SK-MEL-5 (cell line): ENCODE measurements around the gene MDC1. TPM values are rescaled to one million over a fixed set of nuclear protein-coding genes. Genes with fewer than 3 reads are reported as not detected.

Experiments used
- DNase-seq: peaks from one replicate; pipeline ENCODE4 v3.0.0-alpha.2; 2016; ENCODE audit warnings: low read depth, low spot score
- in situ Hi-C: cut with HindIII; loops from 2 replicates; pipeline ENCODE4 v1.10.0; 2016; ENCODE audit warnings: low sequenced_read_pairs, high pct_unique_total_duplicates, low pct_unique_long_range_greater_than_20kb
- total RNA-seq: library from RNA; depleted of rRNA; stranded (reverse); fragments of >200 nt; shearing (Covaris generic); gene quantifications from 2 replicates; pipeline ENCODE4 v1.2.3, GENCODE V29; 2014

The MDC1 gene
- total RNA-seq, 1 experiment from 2014 or later, result 5.0 TPM

DNA sequence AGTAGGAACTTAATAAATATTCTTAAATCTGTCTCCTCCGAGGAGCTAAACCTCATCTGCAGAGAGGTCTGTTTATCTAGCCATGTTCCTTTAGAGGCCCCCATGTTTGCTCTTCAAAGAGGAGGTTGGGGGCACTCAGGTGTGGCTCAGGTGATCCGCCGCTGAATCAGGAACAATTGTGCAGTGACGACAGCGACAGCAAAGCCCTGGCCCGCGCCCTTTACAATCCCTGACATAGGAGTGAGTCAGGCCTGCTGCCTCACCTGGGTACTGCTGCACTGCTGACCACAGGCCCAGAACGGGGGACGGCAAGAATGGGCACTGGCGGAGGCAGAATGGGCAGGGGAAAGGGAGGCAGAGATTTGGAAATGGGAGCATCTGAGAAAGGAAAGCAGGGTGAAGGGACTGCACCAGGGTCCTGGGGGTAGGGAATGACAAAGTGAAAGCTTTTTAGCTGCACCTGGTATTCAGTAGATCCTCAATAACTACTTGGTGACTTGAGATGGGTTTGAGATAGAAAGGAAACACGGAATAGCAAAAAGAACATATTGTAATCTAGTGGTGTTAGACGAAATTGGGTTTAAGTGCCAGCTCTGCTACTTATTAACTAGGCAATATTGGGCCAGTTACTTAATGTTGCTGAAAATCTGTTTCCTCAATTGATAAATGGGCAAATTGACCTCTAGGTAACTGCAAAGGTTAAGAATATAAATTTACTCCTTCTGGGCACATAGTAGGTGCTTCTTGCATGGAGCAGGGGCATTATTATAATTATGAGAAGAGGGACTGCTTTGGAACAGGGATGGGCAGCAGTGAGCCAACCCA is 32.7 kb upstream of the MDC1 start:
- in situ Hi-C loops, result no loop called here
- no peak for DNase-seq

DNA sequence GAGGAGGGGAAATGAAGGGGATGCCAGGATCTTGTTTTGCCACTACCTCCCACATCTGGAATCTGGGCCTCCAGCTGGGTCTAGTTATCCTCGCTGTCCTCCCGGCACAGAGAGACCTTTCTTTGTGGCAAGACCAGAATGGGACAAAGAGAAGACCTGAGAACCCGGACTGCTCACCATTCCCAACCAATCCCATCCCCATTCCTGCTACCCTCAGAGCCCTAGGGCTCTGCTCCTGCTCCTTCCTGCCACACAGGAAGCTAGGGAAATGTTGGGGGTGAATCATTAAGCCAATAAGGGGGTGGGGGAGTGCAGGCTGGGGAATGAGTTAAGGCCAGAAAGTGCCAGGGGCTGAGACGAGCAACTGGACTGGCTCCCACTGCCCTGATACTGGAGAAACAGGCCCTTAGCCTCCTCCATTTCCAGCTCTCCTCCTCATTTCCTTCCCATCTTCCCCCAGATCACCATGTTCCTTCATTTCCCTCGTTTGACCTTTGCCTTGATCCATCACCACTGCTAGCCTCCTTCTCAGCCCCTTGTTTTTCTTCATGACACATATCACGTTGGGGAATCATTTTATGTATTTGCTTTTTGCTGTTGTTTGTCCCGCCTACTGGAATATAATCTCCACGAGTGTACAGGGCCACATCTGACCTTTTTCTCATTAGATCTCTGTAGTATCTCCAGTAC is 31.9 kb upstream of the MDC1 start:
- peak; percentile 80 for DNase-seq
- in situ Hi-C loops, result no loop called here

DNA sequence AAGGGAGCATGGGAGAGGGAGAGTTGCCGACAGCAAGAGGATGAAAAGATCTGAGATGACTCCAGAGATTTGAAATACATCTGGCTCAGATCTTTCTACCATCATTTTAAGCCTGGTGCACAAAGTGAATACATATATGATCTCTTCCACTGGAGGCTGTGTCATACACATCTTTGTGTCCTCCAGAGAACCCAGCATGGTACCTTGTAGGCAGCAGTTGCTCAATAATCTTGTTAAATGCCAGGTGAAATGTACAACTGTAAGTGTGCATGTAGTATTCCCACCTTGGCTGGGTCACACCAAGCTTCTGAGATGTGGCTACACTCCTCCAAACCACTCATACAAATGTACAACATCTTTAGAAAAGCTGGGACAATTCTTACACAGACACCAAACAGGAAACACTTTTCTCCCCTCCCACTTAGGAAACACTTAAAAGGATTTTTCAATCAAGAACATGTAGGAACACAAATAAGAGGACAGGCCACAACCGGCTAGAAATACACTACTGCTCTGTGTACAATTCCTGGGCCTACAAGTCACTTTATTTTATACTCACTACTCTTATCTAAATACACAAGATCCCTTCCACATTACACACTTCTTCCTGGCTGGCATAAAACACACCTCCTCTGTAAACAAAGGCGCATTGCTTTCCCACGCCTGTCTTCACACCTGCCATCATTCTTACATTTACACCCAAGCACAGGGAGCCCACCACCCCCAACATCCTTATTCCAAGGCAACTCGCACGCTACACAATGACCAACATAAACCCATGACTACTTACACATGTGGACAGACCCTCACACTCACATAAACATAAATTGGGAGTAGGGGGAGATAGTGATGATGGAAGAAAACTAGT is 31.1 kb upstream of the MDC1 start:
- no peak for DNase-seq
- in situ Hi-C loops, result no loop called here

GRCh38 chr6:30747300-30747687 is 30.2 kb upstream of the MDC1 start:
- DNase-seq, result no peak
- in situ Hi-C loops, result no loop called here

DNA sequence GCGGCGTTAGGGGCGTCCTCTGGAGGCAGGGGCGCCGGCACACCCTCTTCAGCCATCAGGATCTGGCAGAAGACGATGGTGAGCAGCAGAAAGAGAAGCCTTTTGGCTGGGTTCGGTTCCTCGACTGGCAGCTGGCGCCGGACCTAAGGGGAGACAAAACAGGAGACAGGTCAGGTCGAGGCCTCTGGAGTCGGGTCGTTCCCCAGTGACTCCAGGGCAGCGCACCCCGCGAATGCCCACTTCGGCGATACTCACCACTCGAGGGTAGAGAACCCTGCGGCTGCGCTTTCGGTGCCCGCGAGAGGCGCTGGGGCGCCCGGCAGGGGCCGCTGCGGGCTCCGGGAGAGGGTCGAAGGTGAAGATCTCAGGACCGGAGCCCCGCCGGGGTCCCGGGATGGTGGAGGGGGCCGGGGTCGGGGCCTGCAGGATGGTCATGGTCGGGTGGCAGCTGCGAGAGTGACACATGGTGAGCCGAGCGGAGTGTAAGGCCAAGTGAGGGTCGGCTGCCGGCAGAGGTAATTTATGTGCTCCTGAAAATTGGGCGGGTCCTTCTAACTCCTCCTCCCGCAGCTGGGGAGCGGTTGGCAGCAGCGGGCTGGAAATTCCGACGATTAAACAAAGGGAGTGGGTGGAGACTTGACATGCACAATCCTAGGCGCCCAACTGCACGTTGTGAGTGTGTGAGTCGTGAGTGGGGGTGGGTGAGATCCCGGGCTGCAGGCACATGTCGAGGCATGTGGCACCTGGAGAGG is 27.1 kb upstream of the MDC1 start, which contains the start of gene IER3:
TSS of gene IER3 (minus strand) at position 494 of the 752 bp plus-strand sequence. CDS start at position 465, 29 bp downstream.
- in situ Hi-C loops, result no loop called here
- peak; percentile 93 for DNase-seq

GRCh38 chr6:30743099-30744053 is 26.3 kb upstream of the MDC1 start:
- in situ Hi-C loops, result no loop called here
- DNase-seq, result peak; percentile 28

DNA sequence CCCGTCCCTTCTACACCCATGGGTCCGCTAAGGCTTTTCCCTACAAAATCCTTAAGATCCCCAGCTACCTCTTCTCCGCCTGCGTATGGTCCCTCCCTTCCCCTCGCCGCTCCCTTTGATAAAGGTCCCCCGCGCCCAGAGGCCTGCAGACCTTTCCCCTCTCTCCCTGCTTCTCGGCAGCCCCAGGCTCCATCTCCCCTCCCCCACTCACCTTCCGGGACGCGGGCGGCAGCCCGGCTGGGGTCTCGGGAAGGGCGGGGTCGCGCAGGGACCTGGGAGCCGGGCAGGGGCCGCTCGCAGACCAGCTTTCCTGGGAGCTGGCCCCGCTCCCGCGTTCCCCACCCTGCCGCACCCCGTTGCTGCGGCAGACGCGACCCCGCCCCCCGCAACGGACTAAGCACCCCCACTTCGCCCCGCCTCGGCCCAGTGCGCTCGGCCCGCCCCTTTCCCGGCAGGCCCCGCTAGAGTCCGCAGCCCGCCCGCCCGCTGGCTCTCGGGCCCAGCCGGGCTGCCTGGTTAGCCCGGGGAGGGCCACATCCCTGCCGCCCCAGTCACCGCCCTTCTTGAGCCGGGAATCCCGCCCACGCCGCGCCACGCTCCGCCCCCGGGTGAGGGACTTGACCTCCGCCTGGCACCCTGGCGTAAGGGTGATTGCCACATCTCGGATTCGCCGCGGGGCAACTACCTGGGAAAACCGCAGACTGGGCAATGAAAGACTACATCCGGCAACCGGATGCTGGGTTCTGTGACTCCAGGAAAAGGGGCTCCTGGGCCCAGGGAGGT is 25.4 kb upstream of the MDC1 start, which contains the start of gene FLOT1:
TSS of gene FLOT1 (minus strand) at position 372 of the 783 bp plus-strand sequence. CDS start 498 bp downstream, outside the sequence.
- in situ Hi-C loops, result no loop called here

DNA sequence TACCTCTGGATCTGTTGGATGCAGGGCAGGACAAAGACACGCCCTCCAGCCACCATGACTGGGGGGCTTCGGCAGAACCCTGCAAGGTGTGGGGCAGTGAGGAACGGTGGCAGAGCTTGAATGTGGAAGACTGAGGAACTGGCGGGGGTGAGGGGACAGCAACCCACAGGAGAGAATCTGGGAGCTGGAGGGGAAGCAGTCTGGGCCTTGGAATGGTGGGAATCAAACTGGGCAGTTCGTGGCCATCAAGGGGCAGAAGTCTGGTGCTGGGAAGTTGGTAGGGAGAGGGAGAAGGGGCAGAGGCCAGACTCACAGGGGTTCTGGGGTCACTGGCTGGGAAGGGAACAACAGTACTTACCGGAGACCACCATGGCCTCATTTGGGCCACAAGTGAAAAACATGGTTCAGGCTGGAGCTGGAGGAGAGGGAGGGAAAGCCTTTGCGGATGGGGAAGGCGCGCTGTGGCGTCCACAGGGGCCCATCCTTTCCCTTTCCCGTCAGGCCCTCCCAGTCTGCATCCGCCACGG is 24.8 kb upstream of the MDC1 start:
- DNase-seq, result peak; percentile 18
- in situ Hi-C loops, result no loop called here

More for the DNA sequence above, 25.4 kb upstream of the MDC1 start, which contains the start of gene FLOT1:
- DNase-seq, result peak; percentile 93

GRCh38 chr6:30741063-30741779 is 24.1 kb upstream of the MDC1 start:
- peak; percentile 31 for DNase-seq
- in situ Hi-C loops, result no loop called here

DNA sequence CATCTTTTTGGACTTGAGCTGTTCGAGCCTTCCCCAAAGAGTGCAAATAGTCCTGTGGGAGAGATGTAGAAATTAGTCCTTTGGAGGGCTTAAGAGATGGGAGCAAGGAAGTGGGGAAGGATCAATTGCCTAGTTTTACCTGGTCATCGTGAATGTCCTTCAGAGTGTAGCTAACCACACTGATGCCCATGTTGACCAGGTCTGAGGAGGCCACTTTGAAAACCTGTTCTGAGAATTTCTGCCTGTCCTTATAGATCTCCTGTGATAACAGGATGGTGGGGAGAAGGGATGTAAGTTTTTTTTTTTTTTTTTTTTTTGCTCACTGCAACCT is 23.4 kb upstream of the MDC1 start:
- DNase-seq, result no peak
- in situ Hi-C loops, result no loop called here

GRCh38 chr6:30738532-30738931 is 21.5 kb upstream of the MDC1 start:
- DNase-seq, result no peak
- in situ Hi-C loops, result no loop called here

GRCh38 chr6:30735668-30736314 is 18.7 kb upstream of the MDC1 start:
- in situ Hi-C loops, result no loop called here

GRCh38 chr6:30732237-30732943 is 15.3 kb upstream of the MDC1 start:
- in situ Hi-C loops, result no loop called here

More at GRCh38 chr6:30735668-30736314, 18.7 kb upstream of the MDC1 start:
- no peak for DNase-seq

More at GRCh38 chr6:30732237-30732943, 15.3 kb upstream of the MDC1 start:
- no peak for DNase-seq
